ENCODE measurements around the gene HORMAD1.
"Not testable (repeated sequence)": the region's sequence is repeated elsewhere in the genome, so short reads cannot be mapped to it uniquely, and the experiment has no call there.

The HORMAD1 gene

GRCh38 chr1:150696995-150697927 lies 23.4 kb downstream of the HORMAD1 start, which contains the start of gene GOLPH3L:
GOLPH3L (minus strand) TSS chr1:150697154; CDS start chr1:150694838, 2,316 bp downstream.
- peak; percentile 99 for DNase-seq (ENCODE audit: low read depth)

DNA sequence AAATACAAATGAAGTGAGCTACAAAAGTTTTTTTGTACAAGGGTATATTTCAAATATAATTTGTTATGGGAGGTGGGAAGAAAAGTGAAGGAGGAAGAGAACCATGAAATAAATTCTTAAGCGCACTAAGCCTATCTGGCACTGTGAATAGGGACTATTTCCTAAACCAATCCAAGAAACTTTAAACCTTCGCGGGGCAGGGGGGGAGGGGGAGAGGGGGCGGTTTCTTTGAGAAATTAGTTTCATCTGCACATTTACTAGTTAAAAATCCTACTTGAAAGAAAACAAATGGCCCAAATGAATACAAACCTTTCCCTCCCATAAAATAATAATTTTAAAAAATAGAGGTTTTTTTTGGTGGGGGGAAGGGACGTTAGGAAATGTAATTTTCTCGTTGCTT lies 24.1 kb downstream of the HORMAD1 start:
- peak; percentile 28 for DNase-seq (ENCODE audit: low read depth)

GRCh38 chr1:150696162-150696561 lies 24.5 kb downstream of the HORMAD1 start:
- DNase-seq (ENCODE audit: low read depth) = no peak

DNA sequence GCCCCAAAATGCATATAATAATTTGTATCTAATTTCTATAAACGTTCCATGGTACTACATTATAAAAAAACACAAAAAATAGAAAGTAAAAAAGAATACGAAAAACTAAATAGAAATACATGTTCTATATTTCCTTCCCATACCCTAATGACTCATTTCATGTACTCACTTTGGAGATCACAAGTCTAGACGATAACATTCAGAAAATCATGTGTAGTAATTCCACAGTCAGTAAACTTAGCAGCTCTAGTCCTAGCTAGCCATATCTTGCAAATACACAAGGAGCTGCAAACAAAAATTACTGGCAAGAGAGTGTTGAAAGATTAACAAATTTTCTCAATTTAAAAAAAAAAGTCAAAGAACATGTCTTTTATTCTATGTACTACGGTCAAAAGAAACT lies 25.1 kb downstream of the HORMAD1 start:
- DNase-seq (ENCODE audit: low read depth) = peak; percentile 9

GRCh38 chr1:150692720-150693119 lies 28.0 kb downstream of the HORMAD1 start:
- DNase-seq (ENCODE audit: low read depth) = peak; percentile 35

DNA sequence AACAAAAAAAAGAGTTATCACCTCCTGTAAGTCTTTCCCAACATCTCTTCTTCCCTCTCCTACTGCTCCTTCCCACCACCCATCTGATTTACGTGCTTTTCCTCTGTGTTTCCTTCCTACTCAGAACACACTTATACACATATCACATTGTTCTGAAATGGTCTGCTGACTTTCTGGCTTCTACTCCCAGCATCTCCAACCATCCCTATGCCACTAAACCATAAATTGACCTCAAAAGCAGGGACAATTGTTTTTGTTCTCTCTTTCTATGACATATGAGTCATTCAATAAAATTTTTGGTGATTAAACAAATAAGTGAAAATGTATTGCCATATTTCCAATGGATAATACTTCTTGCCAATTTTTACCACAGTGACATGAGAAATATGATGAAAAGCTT lies 31.9 kb downstream of the HORMAD1 start:
- no peak for DNase-seq (ENCODE audit: low read depth)

DNA sequence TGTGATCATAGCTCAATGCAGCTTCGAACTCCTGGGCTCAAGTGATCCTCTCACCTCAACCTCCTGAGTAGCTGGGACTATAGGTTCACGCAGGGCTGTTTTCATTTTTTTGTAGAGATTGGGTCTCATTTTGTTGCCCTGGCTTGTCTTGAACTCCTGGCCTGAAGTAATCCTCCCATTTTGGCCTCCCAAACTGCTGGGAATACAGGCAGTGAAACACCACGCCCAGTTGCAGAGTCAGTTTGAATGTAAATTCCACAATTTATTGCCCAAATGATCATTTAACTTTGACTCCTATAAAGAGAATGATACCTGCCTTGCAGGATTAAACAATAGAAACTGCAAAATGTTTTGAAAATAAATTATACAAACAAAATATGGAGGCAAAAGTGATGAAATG lies 34.4 kb downstream of the HORMAD1 start:
- DNase-seq (ENCODE audit: low read depth) = no peak

- no peak for DNase-seq (ENCODE audit: low read depth)
Observed at GRCh38 chr1:150683914-150684313, 36.8 kb downstream of the HORMAD1 start.

DNA sequence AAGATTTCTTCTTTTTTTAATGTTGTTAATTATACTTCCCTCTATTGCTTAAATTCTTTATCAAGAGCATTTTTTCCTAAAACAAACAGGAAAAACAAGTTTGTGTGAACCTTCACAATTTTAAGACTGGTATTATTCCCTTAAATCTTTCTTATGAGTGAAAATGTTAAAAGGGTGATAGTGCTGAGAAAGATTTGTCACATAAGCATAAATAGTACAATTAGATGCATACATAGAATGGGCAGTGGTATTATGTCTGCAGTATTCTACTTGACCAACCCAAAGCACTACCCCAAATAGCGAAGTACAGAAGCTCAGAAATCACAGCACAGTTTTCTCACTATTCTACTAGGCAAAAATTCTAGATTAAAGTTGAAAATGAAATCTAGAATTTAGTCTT lies 41.7 kb downstream of the HORMAD1 start:
- DNase-seq (ENCODE audit: low read depth) = no peak

GRCh38 chr1:150674881-150675280 lies 45.8 kb downstream of the HORMAD1 start:
- no peak for DNase-seq (ENCODE audit: low read depth)

GRCh38 chr1:150663321-150663720 lies 57.4 kb downstream of the HORMAD1 start:
- DNase-seq (ENCODE audit: low read depth) = no peak

GRCh38 chr1:150662811-150663210 lies 57.9 kb downstream of the HORMAD1 start:
- DNase-seq (ENCODE audit: low read depth) = no peak

GRCh38 chr1:150661156-150661555 lies 59.5 kb downstream of the HORMAD1 start:
- no peak for DNase-seq (ENCODE audit: low read depth)

DNA sequence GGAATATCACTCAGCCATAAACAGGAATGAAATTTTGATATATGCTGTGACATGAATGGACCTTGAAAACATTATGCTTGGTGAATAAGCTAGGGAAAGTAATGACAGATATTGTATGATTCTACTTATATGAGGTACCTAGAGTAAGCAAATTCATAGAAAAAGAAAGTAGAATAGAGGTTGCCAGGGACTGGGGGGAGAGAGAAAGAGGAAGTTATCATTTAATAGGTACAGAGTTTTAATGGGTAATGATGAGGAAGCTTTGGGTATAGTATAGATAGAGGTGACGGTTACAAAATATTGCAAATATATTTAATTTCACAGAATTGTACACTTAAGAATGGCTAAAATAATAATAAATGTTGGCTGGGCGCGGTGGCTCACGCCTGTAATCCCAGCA lies 60.1 kb downstream of the HORMAD1 start:
- no peak for DNase-seq (ENCODE audit: low read depth)

GRCh38 chr1:150657064-150657463 lies 63.6 kb downstream of the HORMAD1 start:
- not testable (repeated sequence) for DNase-seq (ENCODE audit: low read depth)

DNA sequence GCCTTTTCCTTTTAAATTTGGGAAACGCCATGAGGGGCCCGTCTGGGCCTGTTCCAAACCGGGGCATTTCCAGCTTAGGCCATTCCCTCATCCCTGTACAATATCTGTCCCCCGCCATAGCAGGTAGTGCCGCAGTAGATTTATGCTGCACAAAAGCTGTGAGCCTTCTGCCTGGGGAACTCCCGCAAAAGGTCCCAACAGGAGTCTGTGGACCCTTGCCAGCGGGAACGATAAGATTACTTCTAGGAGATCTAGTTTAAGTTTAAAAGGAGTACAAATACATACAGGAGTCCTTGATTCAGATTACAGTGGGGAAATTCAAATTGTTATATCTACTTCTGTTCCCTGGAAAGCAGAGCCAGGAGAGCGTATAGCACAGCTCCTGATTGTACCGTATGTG lies 66.1 kb downstream of the HORMAD1 start:
- not testable (repeated sequence) for DNase-seq (ENCODE audit: low read depth)

- no peak for DNase-seq (ENCODE audit: low read depth)
Observed at GRCh38 chr1:150650193-150650592, 70.5 kb downstream of the HORMAD1 start.

- no peak for DNase-seq (ENCODE audit: low read depth)
Observed at GRCh38 chr1:150649441-150650075, 71.1 kb downstream of the HORMAD1 start.

All from ELR (cell line).